Endometrial microvascular endothelial cells (primary cell): ENCODE data around the gene UCP3. TPM values are rescaled to one million over a fixed set of nuclear protein-coding genes. Genes with fewer than 3 reads are reported as not detected.

Source experiments
- in situ Hi-C: cut with HindIII; loops from 2 replicates; pipeline ENCODE4 v1.10.0; 2017; ENCODE audit warnings: low sequenced_read_pairs, low pct_unique_long_range_greater_than_20kb; ENCODE audit errors: inconsistent ontology term
- total RNA-seq: library from RNA; depleted of rRNA; stranded (reverse); fragments of >200 nt; gene quantifications from one replicate; pipeline ENCODE4 v1.2.3, GENCODE V29; 2015; ENCODE audit errors: inconsistent ontology term

Gene UCP3
- total RNA-seq, result 0.37 TPM

GRCh38 chr11:74008373-74009229 is at the start of gene UCP3:
TSS of gene UCP3 (minus strand) at chr11:74009085. CDS start at chr11:74007042, 2,043 bp downstream.
- in situ Hi-C loops, result no loop called here

- in situ Hi-C loops, result no loop called here
These were observed 48.6 kb upstream of the UCP3 start for GRCh38 chr11:74057249-74058151.

GRCh38 chr11:74055938-74056337 is 47.1 kb upstream of the UCP3 start:
- in situ Hi-C loops, result no loop called here

- in situ Hi-C loops, result no loop called here
These were observed 41.6 kb upstream of the UCP3 start for GRCh38 chr11:74050465-74050864.

GRCh38 chr11:74048993-74049392 is 40.1 kb upstream of the UCP3 start:
- in situ Hi-C loops, result no loop called here

GRCh38 chr11:74044538-74044937 is 35.7 kb upstream of the UCP3 start:
- in situ Hi-C loops, result no loop called here

- in situ Hi-C loops, result no loop called here
These were observed 34.6 kb upstream of the UCP3 start for GRCh38 chr11:74043450-74043849.

GRCh38 chr11:74037309-74037708 is 28.4 kb upstream of the UCP3 start:
- in situ Hi-C loops, result no loop called here

- in situ Hi-C loops, result no loop called here
These were observed 26.4 kb upstream of the UCP3 start for GRCh38 chr11:74035264-74035663.

- in situ Hi-C loops, result no loop called here
These were observed 24.2 kb upstream of the UCP3 start for GRCh38 chr11:74033046-74033445.

GRCh38 chr11:74030723-74031676 is 22.1 kb upstream of the UCP3 start:
- in situ Hi-C loops, result no loop called here

GRCh38 chr11:74025467-74026166 is 16.7 kb upstream of the UCP3 start:
- in situ Hi-C loops, result no loop called here

GRCh38 chr11:74024261-74025029 is 15.6 kb upstream of the UCP3 start:
- in situ Hi-C loops, result no loop called here

- in situ Hi-C loops, result no loop called here
These were observed 14.4 kb upstream of the UCP3 start for GRCh38 chr11:74023276-74023675.

- in situ Hi-C loops, result no loop called here
These were observed 13.7 kb upstream of the UCP3 start for GRCh38 chr11:74022546-74022945.

- in situ Hi-C loops, result no loop called here
These were observed 13.1 kb upstream of the UCP3 start for GRCh38 chr11:74021998-74022397.

GRCh38 chr11:74020539-74020938 is 11.7 kb upstream of the UCP3 start:
- in situ Hi-C loops, result no loop called here
